Fibroblast of lung (primary cell): ENCODE measurements around the gene BST2. TPM values are rescaled to one million over a fixed set of nuclear protein-coding genes. Genes with fewer than 3 reads are reported as not detected.

Experiments
- DNase-seq, 2 donors: peaks; one replicate each; pipeline versions ENCODE4 v3.0.0 to v3.0.0-alpha.2; 2010; ENCODE audit warnings: low read depth in 2 of 2
- H2AFZ ChIP-seq: 2 replicates; pipeline ENCODE4 v1.5.1; 2012; ENCODE audit warnings: low read length, control low read depth, inconsistent platforms
- H3K27ac ChIP-seq: 2 replicates; pipeline ENCODE4 v1.5.1; 2011; ENCODE audit warnings: low read length, control low read depth; ENCODE audit not compliant: insufficient read depth
- H3K27me3 ChIP-seq: 2 replicates; pipeline ENCODE4 v1.5.1; 2011; ENCODE audit warnings: mild to moderate bottlenecking, low read length; ENCODE audit not compliant: control insufficient read depth, insufficient read depth
- H3K36me3 ChIP-seq: 2 replicates; pipeline ENCODE4 v1.5.1; 2011; ENCODE audit warnings: low read length; ENCODE audit not compliant: control insufficient read depth, insufficient read depth
- H3K4me1 ChIP-seq: 2 replicates; pipeline ENCODE4 v1.5.1; 2011; ENCODE audit warnings: low read length; ENCODE audit not compliant: control insufficient read depth, insufficient read depth; ENCODE audit errors: extremely low read depth
- H3K4me2 ChIP-seq: 2 replicates; pipeline ENCODE4 v1.5.1; 2011; ENCODE audit warnings: low read length, control low read depth; ENCODE audit not compliant: insufficient read depth; ENCODE audit errors: extremely low read depth
- H3K4me3 ChIP-seq, 4 experiments: fragments of 200-600 bp in 1 of 4; sonication (generic) in 1 of 4; replicated peaks in 1 of 4; 2 replicates each; pipeline ENCODE4 v1.5.1; 2011 to 2016; ENCODE audit warnings: low read length in 4 of 4, low read depth in 3 of 4, mild to moderate bottlenecking in 3 of 4, control low read depth in 2 of 4, inconsistent platforms in 1 of 4, mixed read lengths in 1 of 4; ENCODE audit not compliant: insufficient read depth in 1 of 4; ENCODE audit errors: control extremely low read depth in 1 of 4
- H3K79me2 ChIP-seq: 2 replicates; pipeline ENCODE4 v1.5.1; 2012; ENCODE audit warnings: mild to moderate bottlenecking, low read length, inconsistent platforms; ENCODE audit not compliant: control insufficient read depth, insufficient read depth
- H3K9ac ChIP-seq: 2 replicates; pipeline ENCODE4 v1.5.1; 2011; ENCODE audit warnings: mild to moderate bottlenecking, low read length, control low read depth; ENCODE audit not compliant: insufficient read depth
- H3K9me3 ChIP-seq: 2 replicates; pipeline ENCODE4 v1.5.1; 2012; ENCODE audit warnings: low read depth, low read length; ENCODE audit not compliant: control insufficient read depth, insufficient read depth
- H4K20me1 ChIP-seq: 2 replicates; pipeline ENCODE4 v1.5.1; 2011; ENCODE audit warnings: low read length; ENCODE audit not compliant: control insufficient read depth, insufficient read depth; ENCODE audit errors: extremely low read depth
- CTCF ChIP-seq, 2 donors: IDR thresholded peaks in 1 of 2; conservative IDR thresholded peaks in 1 of 2; 1 replicate in 1 of 2; 2 replicates in 1 of 2; pipeline ENCODE4 v1.5.1; 2011 to 2012; ENCODE audit warnings: low read length in 2 of 2, control low read depth in 1 of 2, inconsistent platforms in 1 of 2, low read depth in 1 of 2, mild to moderate bottlenecking in 1 of 2
- EZH2 ChIP-seq: IDR thresholded peaks from 2 replicates; pipeline ENCODE4 v1.5.1; 2012; ENCODE audit warnings: low read length, control low read depth, mild to moderate bottlenecking; ENCODE audit errors: missing control alignments
- polyA plus RNA-seq, 2 donors: library from polyadenylated mRNA; depleted of rRNA in 1 of 2; stranded (reverse) in 1 of 2; unstranded in 1 of 2; fragments of >200 nt; gene quantifications; 2 replicates each; pipeline ENCODE4 v1.2.1, GENCODE V29; 2011 to 2012; ENCODE audit warnings: missing spikeins in 1 of 2
- total RNA-seq: library from RNA; depleted of rRNA; stranded (reverse); fragments of >200 nt; gene quantifications from 2 replicates; pipeline ENCODE4 v1.2.1, GENCODE V29; 2014

Gene BST2
- total and polyA plus RNA-seq, 2 donors (not counting 1 experiment from before 2014, with no cell fraction given): 4.3 to 5.6 TPM

- no peak for DNase-seq
- Histone ChIP-seq H3K9ac (peak overlapping the region; percentile 27), H3K4me3 (peak overlapping the region; percentile 53 to 86 (median 59)), H3K27me3 (peaks cover 2% of the 10 kb centered on the region), H3K79me2 (no peaks in the 10 kb centered on the region), H4K20me1 (no peaks in the 10 kb centered on the region), H3K36me3 (peaks cover 1% of the 10 kb centered on the region), H3K4me2 (peak overlapping the region; percentile 92), H2AFZ (peak overlapping the region; percentile 86), H3K27ac (peak overlapping the region; percentile 56), H3K9me3 (no peaks in the 10 kb centered on the region), H3K4me1 (no peaks in the 10 kb centered on the region)
- TF ChIP-seq EZH2: no peak
- TF ChIP-seq CTCF (conservative IDR thresholded peaks at IDR 0.05 in 1 of 2, IDR thresholded peaks at IDR 0.05 in 1 of 2; ENCODE audit: low read depth in 1 of 2, low read length in 2 of 2): no peak
These were observed 13.8 kb upstream of the BST2 start for GRCh38 chr19:17419154-17419620.

- H4K20me1 ChIP-seq: no peaks in the 10 kb centered on the region
- TF ChIP-seq CTCF (conservative IDR thresholded peaks at IDR 0.05 in 1 of 2, IDR thresholded peaks at IDR 0.05 in 1 of 2; ENCODE audit: low read depth in 1 of 2, low read length in 2 of 2) (no peak), EZH2 (no peak)
- H3K79me2 ChIP-seq: no peaks in the 10 kb centered on the region
- H2AFZ ChIP-seq: no peak overlapping the region
- H3K27ac ChIP-seq: no peak overlapping the region
- no peaks in the 10 kb centered on the region for H3K9me3 ChIP-seq
- H3K4me3 ChIP-seq: no peak overlapping the region
- H3K4me1 ChIP-seq: no peaks in the 10 kb centered on the region
- H3K27me3 ChIP-seq: peaks cover 2% of the 10 kb centered on the region
- no peak overlapping the region for H3K9ac ChIP-seq
- peaks cover 1% of the 10 kb centered on the region for H3K36me3 ChIP-seq
- H3K4me2 ChIP-seq: peak overlapping the region; percentile 92
- DNase-seq: no peak
These were observed 13.3 kb upstream of the BST2 start for GRCh38 chr19:17418710-17419109.

GRCh38 chr19:17415121-17415520 is 9.7 kb upstream of the BST2 start:
- Histone ChIP-seq H3K4me3 (no peak overlapping the region), H4K20me1 (no peaks in the 10 kb centered on the region), H3K9me3 (no peaks in the 10 kb centered on the region), H3K79me2 (no peaks in the 10 kb centered on the region), H3K27me3 (peaks cover 2% of the 10 kb centered on the region), H3K36me3 (no peaks in the 10 kb centered on the region), H3K27ac (no peak overlapping the region), H3K9ac (no peak overlapping the region), H3K4me1 (no peaks in the 10 kb centered on the region), H2AFZ (no peak overlapping the region), H3K4me2 (no peak overlapping the region)
- no peak for DNase-seq
- TF ChIP-seq EZH2 (no peak), CTCF (conservative IDR thresholded peaks at IDR 0.05 in 1 of 2, IDR thresholded peaks at IDR 0.05 in 1 of 2; ENCODE audit: low read depth in 1 of 2, low read length in 2 of 2) (no peak)
